Smooth muscle cell (in vitro differentiated cells): ENCODE results near the gene TANGO6. TPM values are rescaled to one million over a fixed set of nuclear protein-coding genes. Genes with fewer than 3 reads are reported as not detected.

Experiments used
- DNase-seq: peaks from one replicate; lab custom pipeline; 2025; ENCODE audit not compliant: unreplicated experiment; lab: John Stamatoyannopoulos, UW
- H2AFZ ChIP-seq: fragments of 200-600 bp; sonication (generic); 2 replicates; pipeline ENCODE4 v1.6.0; 2016; ENCODE audit warnings: antibody characterized with exemption, low read depth, mild to moderate bottlenecking
- H3F3A ChIP-seq: fragments of 200-600 bp; sonication (generic); 2 replicates; pipeline ENCODE4 v1.6.0; 2017; ENCODE audit warnings: antibody characterized with exemption, low read depth
- H3K27ac ChIP-seq: fragments of 200-600 bp; sonication (generic); 2 replicates; pipeline ENCODE4 v1.5.1; 2016; ENCODE audit warnings: low read depth, mild to moderate bottlenecking
- H3K27me3 ChIP-seq: fragments of 200-600 bp; sonication (generic); 2 replicates; pipeline ENCODE4 v1.6.1; 2016; ENCODE audit warnings: low read depth, mild to moderate bottlenecking
- H3K36me3 ChIP-seq: fragments of 200-600 bp; sonication (generic); 2 replicates; pipeline ENCODE4 v1.5.1; 2016; ENCODE audit warnings: low read depth
- H3K4me1 ChIP-seq: fragments of 200-600 bp; sonication (generic); 2 replicates; pipeline ENCODE4 v1.5.1; 2016; ENCODE audit warnings: low read depth
- H3K4me2 ChIP-seq: fragments of 200-600 bp; sonication (generic); 2 replicates; pipeline ENCODE4 v1.6.0; 2016; ENCODE audit warnings: mild to moderate bottlenecking
- H3K4me3 ChIP-seq: fragments of 200-600 bp; sonication (generic); 2 replicates; pipeline ENCODE4 v1.5.1; 2016; ENCODE audit warnings: mild to moderate bottlenecking
- H3K79me2 ChIP-seq: fragments of 200-600 bp; sonication (generic); 2 replicates; pipeline ENCODE4 v1.6.0; 2016; ENCODE audit warnings: low read depth, mild to moderate bottlenecking
- H3K9ac ChIP-seq: fragments of 200-600 bp; sonication (generic); 2 replicates; pipeline ENCODE4 v1.6.0; 2016; ENCODE audit warnings: low read depth
- H3K9me3 ChIP-seq: fragments of 200-600 bp; sonication (generic); replicated peaks from 2 replicates; pipeline ENCODE4 v1.5.1; 2016; ENCODE audit warnings: low read depth
- H4K20me1 ChIP-seq: fragments of 200-600 bp; sonication (generic); 2 replicates; pipeline ENCODE4 v1.6.0; 2016; ENCODE audit warnings: low read depth
- WGBS: methylation state at CpG from one replicate; pipeline ENCODE4 v1.1.7; 2016; ENCODE audit warnings: low lambda C conversion rate; 5-methylcytosine and 5-hydroxymethylcytosine counted together
- polyA plus RNA-seq: library from polyadenylated mRNA; unstranded; fragments of >200 nt; fragmentation: Nextera tagmentation; extraction: Ambion mirVana; gene quantifications from 2 replicates; pipeline ENCODE4 v1.2.1, GENCODE V29; 2016
- total RNA-seq: library from RNA; depleted of rRNA; stranded (reverse); fragments of >200 nt; gene quantifications from 2 replicates; pipeline ENCODE4 v1.2.3, GENCODE V29; 2014
- TF ChIP-seq, protein P1 (sequence below): fragments of 200-600 bp; sonication (generic); IDR thresholded peaks from 2 replicates; pipeline ENCODE4 v1.5.1; 2017; ENCODE audit warnings: borderline replicate concordance, mild to moderate bottlenecking, antibody characterized with exemption; ENCODE audit not compliant: insufficient read depth, poor library complexity, severe bottlenecking

TANGO6 gene
- total and polyA plus RNA-seq, 2 experiments from 2014 or later: 4.5 to 5.2 TPM

DNA sequence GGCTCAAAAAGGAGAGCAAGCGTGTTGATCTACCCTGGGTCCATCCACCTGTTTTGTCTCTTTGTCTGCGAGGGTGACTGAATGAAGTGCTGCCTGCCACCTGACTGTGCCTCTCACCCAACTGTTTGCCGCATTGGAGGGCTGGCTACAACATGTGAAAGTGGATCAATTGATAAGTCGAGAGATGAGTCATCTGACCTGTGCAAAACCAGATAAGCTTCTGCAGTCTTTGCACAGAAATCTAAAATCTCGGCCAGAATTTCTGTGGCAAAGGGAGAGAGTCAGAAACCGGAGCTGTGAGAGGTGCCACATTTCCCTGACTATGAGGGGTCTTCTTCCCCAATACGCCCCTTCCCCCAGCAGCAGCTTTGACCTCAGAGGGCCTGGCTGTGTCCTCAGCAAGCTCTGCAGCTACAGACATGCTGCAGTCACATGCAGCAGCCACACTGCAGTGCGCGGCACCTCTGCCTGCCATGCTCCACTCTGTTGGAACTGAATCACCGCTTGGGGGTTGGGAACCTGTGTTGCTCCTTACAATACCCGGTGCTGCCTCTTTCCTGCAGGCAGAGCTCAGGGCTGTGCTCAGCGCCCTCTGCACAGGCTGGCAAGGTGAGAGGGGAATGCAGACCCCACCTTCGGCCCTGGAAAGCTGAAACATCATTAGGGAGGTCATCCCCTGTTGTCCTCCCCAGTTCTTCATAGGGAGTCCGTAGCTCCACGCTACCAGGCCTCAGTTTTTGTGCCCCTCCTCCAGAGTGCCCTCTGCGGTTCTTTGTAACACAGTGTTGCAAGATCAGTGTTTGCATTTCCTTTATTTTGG lies 246.0 kb downstream of the TANGO6 start:
- no peaks in the 10 kb centered on the region for H3K79me2 ChIP-seq
- H3K9me3 ChIP-seq: no peaks in the 10 kb centered on the region
- H3K27me3 ChIP-seq: no peaks in the 10 kb centered on the region
- no peak overlapping the region for H3K4me2 ChIP-seq
- no peaks in the 10 kb centered on the region for H4K20me1 ChIP-seq
- TF ChIP-seq, protein P1, sequence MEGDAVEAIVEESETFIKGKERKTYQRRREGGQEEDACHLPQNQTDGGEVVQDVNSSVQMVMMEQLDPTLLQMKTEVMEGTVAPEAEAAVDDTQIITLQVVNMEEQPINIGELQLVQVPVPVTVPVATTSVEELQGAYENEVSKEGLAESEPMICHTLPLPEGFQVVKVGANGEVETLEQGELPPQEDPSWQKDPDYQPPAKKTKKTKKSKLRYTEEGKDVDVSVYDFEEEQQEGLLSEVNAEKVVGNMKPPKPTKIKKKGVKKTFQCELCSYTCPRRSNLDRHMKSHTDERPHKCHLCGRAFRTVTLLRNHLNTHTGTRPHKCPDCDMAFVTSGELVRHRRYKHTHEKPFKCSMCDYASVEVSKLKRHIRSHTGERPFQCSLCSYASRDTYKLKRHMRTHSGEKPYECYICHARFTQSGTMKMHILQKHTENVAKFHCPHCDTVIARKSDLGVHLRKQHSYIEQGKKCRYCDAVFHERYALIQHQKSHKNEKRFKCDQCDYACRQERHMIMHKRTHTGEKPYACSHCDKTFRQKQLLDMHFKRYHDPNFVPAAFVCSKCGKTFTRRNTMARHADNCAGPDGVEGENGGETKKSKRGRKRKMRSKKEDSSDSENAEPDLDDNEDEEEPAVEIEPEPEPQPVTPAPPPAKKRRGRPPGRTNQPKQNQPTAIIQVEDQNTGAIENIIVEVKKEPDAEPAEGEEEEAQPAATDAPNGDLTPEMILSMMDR: no peak
- no peaks in the 10 kb centered on the region for H3K36me3 ChIP-seq
- H3K4me3 ChIP-seq: no peak overlapping the region
- no peak for DNase-seq
- H3K27ac ChIP-seq: no peak overlapping the region
- H3K9ac ChIP-seq: no peak overlapping the region
- H3K4me1 ChIP-seq: peaks cover 6% of the 10 kb centered on the region
- 65% methylated on average over 16 of the region's 16 CpGs for WGBS
- H3F3A ChIP-seq: no peaks in the 10 kb centered on the region
- no peak overlapping the region for H2AFZ ChIP-seq

DNA sequence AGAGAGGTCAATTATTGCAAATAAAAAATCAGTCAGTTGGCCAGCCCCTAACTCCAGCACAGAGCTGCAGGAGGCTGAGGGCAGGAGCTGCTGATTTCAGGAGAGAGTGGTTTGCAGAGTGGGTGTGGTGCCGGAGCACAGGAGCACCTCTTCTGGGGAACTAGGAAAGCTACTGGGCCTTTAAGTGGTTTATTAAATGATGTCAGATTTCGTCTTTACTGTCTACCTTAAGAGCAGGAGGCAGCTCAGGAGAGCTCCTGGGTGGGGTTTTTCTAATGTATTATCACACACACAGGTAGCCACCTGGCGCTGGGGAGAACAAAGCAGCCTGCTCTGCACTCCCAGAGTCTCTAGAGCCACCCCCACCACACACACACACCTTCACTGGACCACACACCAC lies 250.6 kb downstream of the TANGO6 start:
- no peak for DNase-seq
- Histone ChIP-seq H3K9ac (no peak overlapping the region), H3K79me2 (no peaks in the 10 kb centered on the region), H3K4me2 (no peak overlapping the region), H3F3A (no peaks in the 10 kb centered on the region), H3K36me3 (no peaks in the 10 kb centered on the region), H3K27ac (no peak overlapping the region), H3K9me3 (no peaks in the 10 kb centered on the region), H3K4me3 (no peak overlapping the region), H3K4me1 (peaks cover 4% of the 10 kb centered on the region), H4K20me1 (no peaks in the 10 kb centered on the region), H2AFZ (no peak overlapping the region), H3K27me3 (no peaks in the 10 kb centered on the region)
- TF ChIP-seq, protein P1: no peak
- WGBS: 75% methylated on average over 3 of the region's 3 CpGs

DNA sequence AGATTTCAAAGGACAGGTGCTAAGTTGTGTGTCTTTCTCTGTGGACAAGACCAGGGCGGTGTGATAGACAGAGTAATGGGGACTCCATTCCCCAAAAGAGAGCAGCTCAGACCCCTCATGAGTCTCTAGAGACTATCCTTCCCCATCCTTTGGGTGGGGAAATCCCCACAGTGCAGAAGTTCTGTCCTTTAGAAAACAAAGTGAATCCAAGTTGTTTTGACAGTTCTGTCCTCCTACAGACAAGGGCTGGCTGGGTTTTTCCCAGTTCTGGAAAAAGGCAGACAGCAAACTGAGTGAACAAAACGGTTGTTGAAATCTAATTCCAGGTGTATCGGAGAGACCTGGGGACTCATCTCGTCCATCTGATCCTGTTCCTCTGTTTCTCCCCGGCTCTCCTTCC lies 251.2 kb downstream of the TANGO6 start:
- no peaks in the 10 kb centered on the region for H3F3A ChIP-seq
- no peak overlapping the region for H3K4me2 ChIP-seq
- no peaks in the 10 kb centered on the region for H3K36me3 ChIP-seq
- H3K9ac ChIP-seq: no peak overlapping the region
- H3K4me3 ChIP-seq: no peak overlapping the region
- H3K27ac ChIP-seq: no peak overlapping the region
- H3K9me3 ChIP-seq: no peaks in the 10 kb centered on the region
- H3K27me3 ChIP-seq: no peaks in the 10 kb centered on the region
- no peaks in the 10 kb centered on the region for H4K20me1 ChIP-seq
- TF ChIP-seq, protein P1: no peak
- no peak overlapping the region for H2AFZ ChIP-seq
- DNase-seq: no peak
- 92% methylated on average over 5 of the region's 5 CpGs for WGBS
- no peaks in the 10 kb centered on the region for H3K4me1 ChIP-seq
- H3K79me2 ChIP-seq: no peaks in the 10 kb centered on the region

DNA sequence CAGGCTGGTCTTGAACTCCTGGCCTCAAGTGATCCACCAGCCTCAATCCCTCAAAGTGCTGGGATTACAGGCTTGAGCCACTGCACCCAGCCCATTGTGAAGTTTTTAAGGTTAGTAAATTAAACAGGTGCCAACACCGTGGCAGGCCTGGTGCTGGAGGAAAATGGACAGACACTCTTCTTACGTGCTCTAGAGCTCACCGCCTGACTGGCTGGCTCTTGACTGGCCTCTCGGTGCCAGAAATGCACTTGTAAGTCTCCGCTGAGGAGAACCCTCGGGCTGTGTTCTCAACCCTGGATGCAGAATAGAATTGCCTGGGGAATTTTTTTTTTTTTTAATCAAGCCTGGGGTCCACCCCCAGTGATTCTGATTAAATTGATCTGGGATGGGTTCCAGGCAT lies 251.9 kb downstream of the TANGO6 start:
- 92% methylated on average over 6 of the region's 6 CpGs for WGBS
- H3K27me3 ChIP-seq: no peaks in the 10 kb centered on the region

More for the DNA sequence above, 251.9 kb downstream of the TANGO6 start:
- Histone ChIP-seq H3K79me2 (no peaks in the 10 kb centered on the region), H3K4me2 (no peak overlapping the region), H3K9me3 (no peaks in the 10 kb centered on the region), H3F3A (no peaks in the 10 kb centered on the region), H3K27ac (no peak overlapping the region), H4K20me1 (no peaks in the 10 kb centered on the region), H3K4me3 (no peak overlapping the region), H3K4me1 (no peaks in the 10 kb centered on the region), H3K36me3 (no peaks in the 10 kb centered on the region), H2AFZ (no peak overlapping the region), H3K9ac (no peak overlapping the region)
- DNase-seq: no peak
- TF ChIP-seq, protein P1: no peak
